Stimulated activated CD8-positive, alpha-beta memory T cell treated with anti-CD3 and anti-CD28 coated beads, Interleukin-12 subunit alpha, Interleukin-12 subunit beta, amount 100 ng/mL, for 24 hours (primary cell): ENCODE measurements around the gene EOLA1.
"Not testable (repeated sequence)": the region's sequence is repeated elsewhere in the genome, so short reads cannot be mapped to it uniquely, and the experiment has no call there.

ENCODE experiments used
- DNase-seq: peaks from one replicate; pipeline ENCODE4 v3.0.0-alpha.2; 2020; ENCODE audit errors: extremely low read depth

The EOLA1 gene

DNA sequence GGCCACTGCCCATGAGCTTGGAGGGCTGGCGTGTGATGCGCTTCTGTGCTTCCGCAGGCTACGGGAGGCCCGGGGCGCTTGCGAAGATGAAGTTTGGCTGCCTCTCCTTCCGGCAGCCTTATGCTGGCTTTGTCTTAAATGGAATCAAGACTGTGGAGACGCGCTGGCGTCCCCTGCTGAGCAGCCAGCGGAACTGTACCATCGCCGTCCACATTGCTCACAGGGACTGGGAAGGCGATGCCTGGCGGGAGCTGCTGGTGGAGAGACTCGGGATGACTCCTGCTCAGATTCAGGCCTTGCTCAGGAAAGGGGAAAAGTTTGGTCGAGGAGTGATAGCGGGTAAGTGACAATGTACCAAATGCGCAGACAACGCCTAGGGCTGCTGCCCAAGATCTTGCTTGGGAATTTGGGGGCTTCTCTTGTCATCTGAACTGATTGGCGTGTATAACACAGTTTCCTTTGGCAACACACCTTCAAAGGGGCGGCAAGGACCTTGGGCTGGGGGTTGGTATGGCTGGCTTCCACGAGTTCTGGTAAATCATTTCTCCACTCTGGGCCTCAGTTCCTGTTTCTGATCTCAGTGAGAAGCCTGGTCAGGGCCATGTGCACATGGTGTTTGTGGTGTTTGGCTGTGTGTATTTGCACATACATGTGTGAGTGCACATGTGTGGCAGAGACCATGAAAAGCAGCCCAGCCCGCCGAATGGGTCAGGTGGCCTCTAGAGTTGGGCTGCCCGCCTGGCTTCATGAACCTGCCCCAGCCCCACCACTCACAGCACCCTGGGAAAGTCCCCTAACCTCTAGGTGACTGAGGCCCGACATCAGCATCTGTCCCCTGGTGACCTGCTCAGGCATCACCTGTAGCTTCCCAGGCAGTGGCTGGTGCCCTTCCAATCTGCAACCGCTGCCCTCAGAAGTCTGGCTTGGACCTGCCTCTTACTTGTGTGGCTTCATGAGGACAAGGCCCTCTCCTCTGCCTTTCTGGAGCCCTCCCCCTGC is 5.0 kb downstream of the EOLA1 start:
- DNase-seq: not testable (repeated sequence)

DNA sequence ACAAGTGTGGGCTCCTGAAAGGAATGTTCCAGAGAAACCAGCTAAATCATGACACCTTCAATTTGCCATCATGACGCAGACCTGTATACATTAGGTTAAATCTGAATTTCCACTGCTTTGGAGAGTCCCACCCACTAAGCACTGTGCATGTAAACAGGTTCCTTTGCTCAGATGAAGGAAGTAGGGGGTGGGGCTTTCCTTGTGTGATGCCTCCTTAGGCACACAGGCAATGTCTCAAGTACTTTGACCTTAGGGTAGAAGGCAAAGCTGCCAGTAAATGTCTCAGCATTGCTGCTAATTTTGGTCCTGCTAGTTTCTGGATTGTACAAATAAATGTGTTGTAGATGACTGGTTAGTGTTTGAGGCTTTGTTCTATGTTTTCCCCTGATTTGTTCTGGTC is 6.2 kb downstream of the EOLA1 start:
- DNase-seq: not testable (repeated sequence)

DNA sequence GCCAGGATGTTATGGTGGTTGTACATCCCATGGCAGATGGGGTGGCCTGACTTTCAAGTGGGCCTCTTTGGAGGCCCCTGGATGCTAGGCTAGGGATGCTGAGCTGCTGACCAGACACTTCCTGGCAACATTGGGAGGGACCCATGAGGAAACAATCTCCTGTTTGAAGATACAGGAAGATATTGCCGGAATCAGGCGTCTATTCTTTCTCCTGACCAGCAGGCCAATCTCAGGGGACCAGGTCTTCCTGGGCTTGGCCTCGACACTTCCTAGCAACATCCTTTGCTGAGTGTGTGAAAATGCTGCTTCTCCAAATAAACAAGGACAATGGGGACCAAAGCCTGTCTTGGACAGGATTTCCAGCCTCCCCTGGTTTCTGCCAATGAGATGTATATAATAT is 7.0 kb downstream of the EOLA1 start:
- not testable (repeated sequence) for DNase-seq

DNA sequence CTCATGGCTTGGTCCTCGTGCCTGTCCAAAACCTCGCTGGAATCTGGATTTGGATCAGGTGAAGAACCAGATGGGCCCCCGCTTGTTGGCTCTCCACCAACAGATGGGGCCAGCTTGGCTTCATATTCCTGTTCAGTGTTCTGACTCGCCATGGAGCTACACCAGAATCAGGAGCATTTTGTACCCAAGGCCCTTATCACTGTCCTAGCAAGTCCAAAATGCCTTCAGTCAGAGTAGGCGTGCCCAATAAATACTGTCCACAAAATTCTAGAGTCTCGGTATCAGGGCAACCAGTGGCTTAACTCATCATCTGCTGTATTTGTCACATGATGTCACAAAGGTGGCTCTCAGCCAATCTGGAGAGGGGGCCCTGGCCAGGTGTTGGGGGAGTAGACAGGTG is 8.9 kb downstream of the EOLA1 start, which contains the start of gene HSFX3:
Gene HSFX3 (minus strand): TSS at position 224 of the 400 bp plus-strand sequence. CDS start 72 bp downstream, at position 152.
- DNase-seq: not testable (repeated sequence)

DNA sequence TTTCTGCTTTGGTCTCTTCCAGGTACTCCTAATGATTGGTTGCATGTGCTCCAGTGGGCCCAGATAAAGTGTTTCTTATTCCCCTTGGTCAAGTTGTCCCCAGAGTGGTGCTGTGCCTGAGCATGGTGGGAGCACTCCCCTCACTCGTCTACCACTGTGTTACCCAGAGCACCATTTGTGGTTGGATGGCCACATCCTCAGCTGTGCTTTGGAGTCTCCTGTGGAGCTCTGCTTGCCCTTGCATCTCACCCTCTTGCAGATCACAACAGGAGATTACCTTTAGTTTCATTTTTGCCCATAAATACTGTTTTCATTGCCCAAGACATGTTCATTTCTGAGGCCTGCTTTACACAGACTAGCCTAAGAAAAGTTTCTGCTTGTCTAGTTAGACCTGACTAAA is 9.6 kb downstream of the EOLA1 start:
- DNase-seq: not testable (repeated sequence)

DNA sequence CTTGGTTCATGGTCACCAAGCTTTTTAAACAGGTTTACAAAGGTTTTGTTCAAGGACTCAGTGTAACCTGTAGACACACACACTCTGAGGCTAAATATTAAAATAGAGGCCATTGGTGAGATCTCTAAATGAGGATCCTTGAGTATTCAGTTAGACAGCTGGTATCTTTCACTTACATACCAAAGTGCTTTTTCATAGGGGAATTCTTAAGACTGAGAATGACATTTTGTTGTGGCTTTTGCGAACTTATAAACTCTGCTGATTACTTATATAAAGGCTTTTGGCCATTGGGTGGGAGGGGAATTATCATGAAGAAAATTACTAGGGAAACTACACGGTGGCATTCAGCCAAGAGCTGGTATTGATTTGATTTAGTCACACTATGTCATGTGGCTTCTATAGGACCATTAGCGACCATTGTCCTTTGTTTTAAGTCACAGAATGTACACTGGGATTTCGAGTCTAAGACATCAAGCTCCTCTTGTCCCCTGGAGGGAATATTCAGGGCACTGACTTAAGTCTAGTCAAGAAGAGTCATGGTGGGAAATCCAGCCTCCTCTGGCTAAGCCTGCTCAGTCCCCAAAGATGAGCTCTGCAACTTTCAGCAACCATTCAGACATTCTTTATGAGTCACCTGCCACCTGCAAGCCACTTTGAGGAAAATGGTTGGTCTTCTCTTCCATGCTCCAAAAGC is 10.6 kb downstream of the EOLA1 start:
- not testable (repeated sequence) for DNase-seq

DNA sequence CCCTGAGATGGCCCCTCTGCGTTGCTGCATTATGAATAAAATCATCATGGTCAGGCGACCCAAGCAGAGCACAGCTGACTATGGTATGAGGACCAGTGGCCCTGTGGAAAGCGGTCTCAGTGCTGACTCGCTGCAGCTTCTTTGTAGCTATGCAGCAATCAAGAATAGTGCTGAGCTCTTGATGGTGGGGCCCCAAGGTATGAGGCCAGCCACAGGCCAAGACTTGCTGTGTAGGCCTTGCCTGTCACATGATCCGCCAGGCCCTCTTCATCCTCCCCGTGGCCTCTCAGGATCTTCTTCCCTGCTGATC is 11.1 kb downstream of the EOLA1 start:
- DNase-seq: not testable (repeated sequence)

DNA sequence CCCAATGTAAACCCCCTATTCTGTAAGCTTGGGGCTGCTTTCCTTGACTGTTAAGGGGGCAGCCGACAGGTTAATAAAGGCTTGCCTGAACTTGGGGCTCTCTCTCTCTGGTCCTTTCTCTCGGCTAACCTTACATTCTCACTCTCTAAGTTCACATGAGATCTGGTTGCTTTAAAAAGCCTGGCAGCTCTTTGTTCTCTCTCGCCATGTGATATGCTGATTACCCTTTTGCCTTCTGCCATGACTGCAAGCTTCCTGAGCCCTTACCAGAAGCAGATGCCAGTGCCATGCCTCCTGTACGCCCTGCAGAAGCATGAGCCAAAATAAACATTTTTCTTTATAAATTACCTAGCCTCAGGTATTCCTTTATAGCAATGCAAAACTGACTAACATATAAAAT is 14.4 kb downstream of the EOLA1 start:
- DNase-seq: not testable (repeated sequence)

DNA sequence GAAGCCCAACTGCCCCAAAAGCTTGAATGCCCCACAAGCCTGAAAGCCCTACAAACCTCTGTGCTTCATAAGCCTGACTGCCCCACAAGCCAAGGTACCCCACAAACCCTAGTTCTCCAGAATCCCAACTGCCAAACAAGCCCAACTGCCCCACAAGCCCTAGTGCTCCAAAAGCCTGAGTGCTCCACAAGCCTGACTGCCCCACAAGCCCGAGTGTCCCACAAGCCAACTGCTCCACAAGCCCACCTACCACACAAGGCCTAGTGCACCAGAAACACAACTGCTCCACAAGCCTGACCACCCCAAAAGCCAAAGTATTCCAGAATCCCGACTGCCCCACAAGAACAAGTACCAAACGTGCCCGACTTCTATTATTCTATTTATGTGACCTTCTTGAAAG is 22.5 kb downstream of the EOLA1 start:
- DNase-seq: no peak

DNA sequence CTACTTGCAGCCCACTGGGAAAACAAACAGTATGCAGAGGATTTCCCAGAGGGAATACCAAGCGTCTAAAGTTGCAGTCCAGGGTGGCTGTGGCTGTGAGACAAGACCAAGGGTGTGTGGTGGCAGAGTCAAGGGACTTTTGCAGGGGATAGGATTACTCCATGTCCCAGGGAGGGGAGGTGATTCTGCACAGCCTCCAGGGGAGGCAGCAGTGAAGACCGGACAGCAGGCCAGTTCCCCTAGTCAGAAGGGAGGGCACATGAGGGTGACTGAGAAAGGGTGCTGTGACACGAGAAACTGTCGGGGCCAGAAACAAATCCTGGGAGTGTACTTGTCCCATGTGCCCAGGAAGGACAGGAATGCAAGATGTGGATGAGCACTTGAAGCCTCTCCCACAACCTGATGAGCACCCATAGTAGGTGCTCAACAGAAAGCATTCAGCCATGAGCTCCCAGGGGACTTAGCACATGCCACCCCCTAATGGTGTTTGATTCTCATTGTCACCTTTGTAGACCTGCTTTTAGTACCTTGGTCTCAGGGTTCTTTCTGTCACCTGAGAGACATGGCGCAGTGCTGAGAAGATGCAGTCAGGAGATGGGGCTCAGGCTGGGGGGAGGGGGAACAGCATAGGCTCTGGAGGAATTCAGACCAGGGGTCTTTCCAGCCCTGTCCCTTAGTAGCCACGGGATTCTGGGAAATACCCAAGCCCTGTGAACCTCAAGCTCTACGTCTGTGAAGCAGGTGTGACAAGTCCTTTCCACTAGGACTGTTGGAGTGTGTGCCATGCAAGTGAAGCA is 27.0 kb downstream of the EOLA1 start:
- no peak for DNase-seq

DNA sequence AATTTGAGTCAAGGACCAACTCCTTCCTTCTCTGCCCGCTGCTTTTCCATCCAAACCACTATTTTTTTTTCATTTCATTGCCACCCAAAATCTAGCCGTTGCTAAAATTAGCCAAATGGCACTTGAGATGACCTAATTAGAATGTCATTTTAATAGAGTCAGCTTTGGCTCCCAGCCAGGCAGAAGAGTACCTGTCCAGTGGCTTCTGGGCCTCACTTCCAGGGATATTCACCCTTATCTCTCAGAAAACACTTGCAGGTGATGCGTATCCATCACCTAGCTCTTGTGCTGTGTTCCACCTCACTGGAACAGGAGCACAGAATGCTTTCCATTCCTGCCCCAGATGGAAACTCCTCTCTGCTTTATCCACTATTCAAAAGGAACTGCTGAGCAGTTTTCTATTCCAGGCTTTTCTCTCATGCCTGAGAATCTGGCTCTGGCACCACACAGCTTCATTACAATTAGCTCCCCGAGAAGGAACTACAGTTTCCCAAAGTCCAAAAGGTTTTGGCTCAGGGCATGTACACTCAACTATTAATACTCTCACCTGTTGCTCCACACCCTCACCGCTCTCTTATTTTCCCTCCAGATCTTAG is 28.0 kb downstream of the EOLA1 start:
- no peak for DNase-seq

DNA sequence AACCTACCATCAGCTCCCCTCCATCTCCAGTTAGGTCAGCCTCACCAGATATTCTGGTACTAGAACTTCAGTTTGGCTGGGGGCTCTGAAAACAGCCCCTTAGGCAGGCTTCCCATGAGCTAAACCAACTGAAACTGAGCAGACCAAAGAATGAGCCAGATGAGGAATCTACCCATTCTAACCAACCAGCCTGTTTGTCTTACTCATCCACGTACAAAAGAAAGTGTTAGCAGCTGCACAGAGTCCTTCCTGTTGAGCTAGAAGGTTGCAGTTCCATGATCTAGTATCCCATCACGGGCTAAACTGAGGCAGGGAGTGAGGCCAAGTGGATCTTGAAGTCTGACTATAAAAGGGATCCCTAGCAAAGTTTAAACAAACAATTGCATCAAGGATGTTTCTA is 29.0 kb downstream of the EOLA1 start:
- no peak for DNase-seq

DNA sequence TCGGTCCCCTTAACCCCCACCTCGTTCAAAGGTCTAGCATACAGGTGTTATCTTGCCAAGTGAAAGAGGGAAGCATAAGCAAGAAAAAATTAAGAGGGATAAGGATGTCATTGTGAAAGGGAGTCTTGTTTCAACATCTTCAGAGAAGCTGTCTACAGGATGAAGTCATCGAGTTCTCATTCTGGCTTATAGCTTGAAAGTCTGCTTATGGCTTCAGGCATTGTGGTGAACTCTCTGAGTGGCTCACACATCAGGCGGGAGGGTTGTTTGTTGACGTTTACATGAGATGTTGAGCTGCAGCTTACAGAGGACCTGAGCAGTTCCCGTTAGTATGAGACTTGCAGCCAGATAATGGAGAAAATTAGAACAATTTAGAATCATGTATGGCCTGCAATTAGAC is 29.9 kb downstream of the EOLA1 start:
- no peak for DNase-seq

DNA sequence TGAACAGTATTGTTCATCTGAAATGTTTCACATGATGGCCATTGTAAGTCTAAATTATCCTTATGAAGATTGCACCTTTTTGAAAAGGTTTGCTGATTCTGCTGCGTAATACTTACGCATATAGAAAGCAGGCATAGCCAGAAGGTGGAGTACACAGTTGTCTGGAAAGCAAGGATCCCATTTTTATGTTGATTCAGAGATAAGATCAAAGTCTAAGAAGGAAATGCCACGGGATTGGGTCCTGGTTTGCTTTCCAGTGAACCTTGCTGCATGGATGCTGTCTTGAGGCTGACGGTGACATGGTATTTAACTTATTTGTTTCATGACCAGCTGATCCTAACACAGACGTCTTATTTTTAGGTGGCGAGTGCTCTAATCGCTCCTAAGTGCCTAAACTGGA is 31.0 kb downstream of the EOLA1 start:
- DNase-seq: no peak

DNA sequence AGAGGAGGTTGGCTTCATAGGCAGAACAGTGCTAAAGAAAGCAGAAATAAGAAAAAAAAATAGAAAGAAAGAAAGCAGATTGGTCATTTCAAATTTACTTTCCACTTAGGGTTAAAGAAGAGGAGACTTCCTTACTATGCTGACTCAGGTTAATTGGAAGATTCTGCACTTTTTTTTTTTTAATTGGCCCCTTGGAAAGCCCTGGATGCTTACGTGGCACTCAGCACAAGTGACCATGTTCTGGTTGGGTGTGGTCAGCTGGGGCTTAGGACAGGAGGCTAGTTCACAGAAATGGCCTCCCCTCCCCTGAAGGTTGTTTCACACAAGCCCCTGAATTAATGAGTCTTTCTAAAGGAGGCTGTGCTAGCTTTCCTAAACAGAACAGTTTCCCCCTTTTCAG is 31.9 kb downstream of the EOLA1 start:
- no peak for DNase-seq

DNA sequence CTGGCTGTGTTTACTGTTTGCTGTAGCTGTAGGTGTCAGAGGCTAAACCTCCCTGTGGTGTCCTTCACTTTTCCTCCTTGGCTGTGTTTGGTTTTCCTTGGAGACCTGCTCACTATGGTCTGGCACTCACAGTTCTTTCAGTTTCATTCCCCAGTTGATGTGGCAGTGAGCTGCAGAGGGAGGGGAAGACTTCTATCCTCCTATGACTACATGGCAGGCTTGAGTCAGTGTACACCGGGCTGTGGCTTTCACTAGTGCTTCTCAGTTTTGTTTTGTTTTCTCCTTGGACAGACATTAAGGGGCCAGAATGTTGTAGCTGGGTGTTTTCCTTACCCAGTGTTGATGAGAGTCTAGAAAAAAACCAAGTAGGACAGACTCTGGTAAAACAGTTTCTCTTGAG is 32.6 kb downstream of the EOLA1 start:
- DNase-seq: not testable (repeated sequence)

DNA sequence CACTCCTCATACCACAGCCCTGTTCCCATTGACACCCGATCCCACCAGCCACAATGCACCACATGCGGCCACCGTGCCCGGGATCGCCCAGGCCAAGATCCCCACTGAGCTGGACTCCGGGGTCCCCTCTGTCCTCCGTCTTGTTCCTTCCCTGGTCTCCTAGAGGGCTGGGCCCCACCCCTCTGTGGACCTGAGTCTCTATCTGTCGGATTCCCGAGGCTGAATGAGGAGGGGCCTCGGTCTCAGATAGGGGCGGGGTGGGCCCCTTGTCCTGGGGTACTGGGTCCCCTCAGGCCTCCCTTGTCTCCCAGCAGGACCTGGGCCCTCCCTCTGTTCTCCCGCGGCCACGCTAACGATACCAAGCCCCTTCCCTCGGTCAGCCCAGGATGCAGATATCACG is 44.8 kb downstream of the EOLA1 start:
- not testable (repeated sequence) for DNase-seq

DNA sequence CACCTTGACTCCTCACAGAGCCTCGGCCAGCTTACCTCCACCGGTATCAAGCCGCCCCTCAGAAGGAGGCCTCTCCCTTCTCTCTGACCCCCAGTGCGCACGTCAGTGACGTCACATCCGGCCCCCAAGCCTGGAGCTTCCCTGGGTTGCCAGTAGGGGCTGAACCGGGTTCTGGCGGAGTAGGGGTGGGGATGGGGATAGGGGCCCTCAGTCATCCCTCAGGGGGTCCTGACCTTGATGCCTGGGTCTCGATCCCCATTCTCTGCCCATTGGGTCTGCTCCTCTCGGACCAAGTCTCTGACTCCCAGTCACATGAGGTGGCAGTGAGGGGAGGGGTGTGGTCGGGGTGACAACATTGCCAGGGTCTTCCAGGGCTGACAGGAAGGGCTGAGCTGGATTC is 46.5 kb downstream of the EOLA1 start, which contains the start of gene MAGEA9B:
Gene MAGEA9B (minus strand): TSS at position 101 of the 400 bp plus-strand sequence. CDS start 4,280 bp downstream, outside the sequence.
- not testable (repeated sequence) for DNase-seq

DNA sequence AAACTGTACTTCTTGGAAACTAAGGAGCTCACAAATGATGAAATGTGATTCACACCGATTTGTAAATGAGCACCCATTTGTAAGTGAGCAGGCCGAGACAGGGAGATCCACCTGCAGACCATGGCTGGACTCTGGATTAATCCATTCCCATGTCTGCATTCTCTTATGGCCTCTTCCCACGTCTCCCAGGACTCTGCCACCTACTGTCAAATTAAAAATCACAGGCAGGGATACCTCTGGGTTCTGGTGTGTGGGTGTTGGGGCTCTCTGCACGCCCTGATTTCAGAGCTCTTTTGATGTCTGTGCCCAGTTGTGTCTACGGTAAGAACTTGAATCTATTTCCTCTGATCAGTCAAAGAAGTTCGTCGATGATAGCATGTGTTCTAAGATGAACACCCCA is 50.2 kb downstream of the EOLA1 start:
- not testable (repeated sequence) for DNase-seq

DNA sequence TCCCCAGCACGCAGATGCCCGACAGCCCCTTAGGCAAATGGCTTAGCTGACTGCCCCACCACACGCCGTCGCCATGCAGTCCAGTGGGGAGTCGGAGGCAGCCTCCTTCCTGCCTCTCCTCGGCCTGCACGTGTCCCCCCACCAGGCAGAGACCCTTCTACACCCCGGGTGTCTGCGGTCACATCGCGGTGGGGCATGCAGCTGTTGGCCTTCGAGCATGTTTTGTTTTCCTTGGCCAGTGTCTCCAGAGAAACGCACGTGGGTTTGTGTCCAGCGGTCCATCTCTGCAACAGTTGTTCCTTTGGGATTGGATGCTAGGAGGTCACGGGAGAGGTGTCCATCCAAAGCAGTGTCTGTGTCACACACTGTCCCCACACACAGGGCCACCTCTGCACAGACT is 54.4 kb downstream of the EOLA1 start, which contains the start of gene HSFX2:
Gene HSFX2 (minus strand): TSS at position 101 of the 400 bp plus-strand sequence. CDS start 614 bp downstream, outside the sequence.
- DNase-seq: not testable (repeated sequence)

DNA sequence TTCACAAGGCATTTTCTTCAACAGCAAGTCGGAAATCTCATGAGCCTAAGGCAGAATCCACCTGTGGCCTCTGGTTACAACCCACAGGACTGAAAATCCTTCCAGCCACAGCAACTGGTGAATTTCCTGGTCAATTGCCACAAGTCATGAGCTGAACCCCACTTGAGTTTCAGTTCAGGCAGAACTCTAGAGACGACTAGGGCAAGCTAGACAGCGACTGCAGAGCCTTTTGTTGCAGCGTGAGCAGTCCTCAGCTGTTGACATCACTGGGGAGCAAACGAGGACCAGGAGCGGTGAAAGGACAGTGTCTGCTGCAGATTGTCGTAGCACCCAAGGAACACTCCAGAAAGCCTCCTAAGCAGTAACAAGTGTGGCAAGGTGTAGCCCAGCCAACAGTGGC is 55.1 kb downstream of the EOLA1 start:
- not testable (repeated sequence) for DNase-seq
